Endothelial cell of umbilical vein (primary cell): ENCODE measurements around the gene MTHFR. TPM values are rescaled to one million over a fixed set of nuclear protein-coding genes. Genes with fewer than 3 reads are reported as not detected.

Source experiments
- BruUV-seq: library from RNA; stranded (reverse); fragments of 400-500 nt; replicated peaks from 2 replicates; lab custom pipeline; 2021; lab: Mats Ljungman, UMichigan
- CTCF ChIA-PET: fragments of 300-600, 350-600 bp; sonication (Branson Sonifier 250); formaldehyde crosslinking; loops from one replicate; lab custom pipeline; 2021; ENCODE audit warnings: antibody characterized with exemption, inconsistent platforms; lab: Charles Lee
- POLR2A ChIA-PET: fragments of 300-600, 350-600 bp; sonication (Branson Sonifier 250); formaldehyde crosslinking; loops from one replicate; lab custom pipeline; 2021; ENCODE audit warnings: antibody characterized with exemption, inconsistent platforms; lab: Charles Lee
- DNase-seq: peaks from one replicate; pipeline ENCODE4 v3.0.0-alpha.2; 2011; ENCODE audit warnings: low read depth, low spot score
- FAIRE-seq: peaks from 2 replicates; lab custom pipeline; 2011; peaks lifted over from hg19 to GRCh38; lab: Jason Lieb, UNC
- H2AFZ ChIP-seq: 2 replicates; pipeline ENCODE4 v1.6.0; 2012; ENCODE audit warnings: low read depth, low read length, control low read depth, inconsistent platforms
- H3K27ac ChIP-seq: 2 replicates; pipeline ENCODE4 v1.5.1; 2011; ENCODE audit warnings: low read depth, mild to moderate bottlenecking, control low read depth, low read length, moderate library complexity; ENCODE audit not compliant: insufficient read depth
- H3K27me3 ChIP-seq, 2 experiments: 2 replicates each; pipeline versions ENCODE4 v1.6.0 to v1.6.1; 2011; ENCODE audit warnings: low read length in 2 of 2, mixed read lengths in 1 of 2; ENCODE audit not compliant: control insufficient read depth in 2 of 2, insufficient read depth in 2 of 2
- H3K36me3 ChIP-seq, 2 experiments: 2 replicates in 1 of 2; 3 replicates in 1 of 2; pipeline ENCODE4 v1.5.1; 2011; ENCODE audit warnings: low read length in 2 of 2, mild to moderate bottlenecking in 1 of 2, moderate library complexity in 1 of 2; ENCODE audit not compliant: control insufficient read depth in 2 of 2, insufficient read depth in 2 of 2; ENCODE audit errors: extremely low read depth in 1 of 2
- H3K4me1 ChIP-seq: 3 replicates; pipeline ENCODE4 v1.5.1; 2011; ENCODE audit warnings: mild to moderate bottlenecking, low read length; ENCODE audit not compliant: control insufficient read depth, insufficient read depth; ENCODE audit errors: extremely low read depth
- H3K4me2 ChIP-seq: 2 replicates; pipeline ENCODE4 v1.6.1; 2011; ENCODE audit warnings: low read length, control low read depth, mixed read lengths; ENCODE audit not compliant: insufficient read depth
- H3K4me3 ChIP-seq, 3 experiments: fragments of 200-600 bp in 1 of 3; sonication (generic), shearing (Covaris generic) in 1 of 3; replicated peaks in 1 of 3; 2 replicates each; pipeline ENCODE4 v1.5.1; 2011 to 2016; ENCODE audit warnings: control low read depth in 3 of 3, low read length in 3 of 3, mild to moderate bottlenecking in 2 of 3, inconsistent platforms in 1 of 3, low read depth in 1 of 3, moderate library complexity in 1 of 3; ENCODE audit not compliant: insufficient read depth in 1 of 3
- H3K79me2 ChIP-seq: 2 replicates; pipeline ENCODE4 v1.6.0; 2012; ENCODE audit warnings: low read length, inconsistent platforms; ENCODE audit not compliant: control insufficient read depth, insufficient read depth
- H3K9ac ChIP-seq: replicated peaks from 2 replicates; pipeline ENCODE3; 2011; ENCODE audit warnings: low read length, control low read depth; ENCODE audit not compliant: insufficient read depth; ENCODE audit errors: extremely low read depth
- H3K9me1 ChIP-seq: replicated peaks from 3 replicates; pipeline ENCODE4 v1.6.0; 2011; ENCODE audit warnings: mild to moderate bottlenecking, low read length; ENCODE audit not compliant: control insufficient read depth, insufficient read depth; ENCODE audit errors: extremely low read depth
- H3K9me3 ChIP-seq: replicated peaks from 2 replicates; pipeline ENCODE4 v1.5.1; 2012; ENCODE audit warnings: low read length, inconsistent platforms; ENCODE audit not compliant: control insufficient read depth, insufficient read depth
- H4K20me1 ChIP-seq: replicated peaks from 2 replicates; pipeline ENCODE3; 2011; ENCODE audit warnings: mild to moderate bottlenecking, low read length; ENCODE audit not compliant: control insufficient read depth, insufficient read depth; ENCODE audit errors: extremely low read depth
- FOS ChIP-seq: IDR thresholded peaks from 2 replicates; pipeline ENCODE4 v1.6.1; 2011; ENCODE audit warnings: mild to moderate bottlenecking, low read length, moderate library complexity, borderline replicate concordance; ENCODE audit not compliant: insufficient read depth
- GATA2 ChIP-seq: IDR thresholded peaks from 2 replicates; pipeline ENCODE4 v1.7.0; 2011; ENCODE audit warnings: low read depth, mild to moderate bottlenecking, moderate library complexity, mixed read lengths, low read length; ENCODE audit not compliant: insufficient read length, insufficient read depth
- JUN ChIP-seq: IDR thresholded peaks from 2 replicates; pipeline ENCODE4 v1.6.1; 2011; ENCODE audit warnings: borderline replicate concordance, low read depth; ENCODE audit not compliant: insufficient read length, insufficient read depth
- MYC ChIP-seq: IDR thresholded peaks from one replicate; pipeline ENCODE4 v1.6.1; 2011; ENCODE audit warnings: mild to moderate bottlenecking, low read depth, low read length
- POLR2A ChIP-seq: IDR thresholded peaks from 2 replicates; pipeline ENCODE4 v1.6.1; 2012; ENCODE audit warnings: low read depth, mild to moderate bottlenecking, control low read depth, low read length
- POLR2AphosphoS5 ChIP-seq: IDR thresholded peaks from 2 replicates; pipeline ENCODE4 v1.6.1; 2012; ENCODE audit warnings: low read depth, mild to moderate bottlenecking, control low read depth, low read length, moderate library complexity; ENCODE audit not compliant: insufficient read depth
- dilution Hi-C: fragments of 300-500 bp; cut with MboI; formaldehyde crosslinking; loops from one replicate; pipeline ENCODE4 v1.15.0; 2019; ENCODE audit warnings: low sequenced_read_pairs; ENCODE audit not compliant: extremely low pct_ligation_motif_present
- intact Hi-C: fragments of 100-400 bp; cut with micrococcal nuclease; formaldehyde crosslinking; loops from one replicate; pipeline ENCODE4 v1.10.0; 2022
- polyA plus RNA-seq, 4 experiments: library from polyadenylated mRNA; depleted of rRNA in 3 of 4; stranded (reverse) in 3 of 4; unstranded in 1 of 4; fragments of >200 nt; gene quantifications; 2 replicates each; pipeline versions ENCODE4 v1.2.1 to v1.2.3, GENCODE V29; 2011 to 2012; ENCODE audit warnings: missing spikeins in 1 of 4
- total RNA-seq: library from RNA; stranded (reverse); gene quantifications from 2 replicates; pipeline ENCODE4 v1.2.3, GENCODE V29; 2021
- TF ChIP-seq, protein P1 (sequence below), 2 donors: IDR thresholded peaks; 1 replicate in 1 of 2; 2 replicates in 1 of 2; pipeline ENCODE4 v1.5.1; 2011; ENCODE audit warnings: low read length in 2 of 2, mild to moderate bottlenecking in 2 of 2, moderate library complexity in 2 of 2, control low read depth in 1 of 2, inconsistent platforms in 1 of 2, low read depth in 1 of 2; ENCODE audit not compliant: insufficient read depth in 1 of 2; ENCODE audit errors: extremely low read depth in 1 of 2
- TF ChIP-seq, protein P2 (sequence below): IDR thresholded peaks from 2 replicates; pipeline ENCODE4 v1.6.1; 2011; ENCODE audit not compliant: insufficient read depth, insufficient read length

MTHFR gene
- total and polyA plus RNA-seq, 2 donors (not counting 3 experiments of a cell fraction or from before 2014, with no cell fraction given), result 13.8 to 25.3 TPM

DNA sequence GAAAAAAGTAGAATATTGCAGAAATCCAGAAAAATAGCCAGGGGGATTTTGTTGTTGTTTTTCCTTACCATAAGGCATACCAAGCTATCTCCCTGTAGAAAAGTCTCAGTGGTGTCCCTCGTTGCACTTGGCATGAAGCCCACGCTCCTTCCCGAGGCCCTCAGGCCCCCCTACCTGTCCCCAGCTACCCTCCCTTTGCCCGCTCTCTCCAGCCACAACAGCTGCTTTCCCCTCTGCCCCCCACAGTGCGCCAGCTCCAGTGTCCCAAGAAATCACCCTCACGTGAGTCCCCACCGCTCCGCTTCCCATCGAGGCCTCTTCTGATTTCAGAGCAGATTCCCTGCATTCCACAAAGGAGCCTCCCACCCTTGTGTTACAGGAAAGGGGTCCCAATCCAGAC is 61.5 kb downstream of the MTHFR start:
- DNase-seq, result no peak
- no TSS peak for BruUV-seq
- ChIA-PET CTCF (no interaction called here), POLR2A (interaction anchor here (0.7 kb wide), 1 partner anchor 24 kb away, joined by 3 read pairs; no protein-coding TSS in a partner anchor)
- Histone ChIP-seq H4K20me1 (no peaks in the 10 kb centered on the region), H3K9me3 (no peaks in the 10 kb centered on the region), H3K27ac (no peak overlapping the region), H3K4me1 (no peaks in the 10 kb centered on the region), H3K79me2 (no peaks in the 10 kb centered on the region), H3K9me1 (no peaks in the 10 kb centered on the region), H3K9ac (no peak overlapping the region), H2AFZ (no peak overlapping the region), H3K4me2 (no peak overlapping the region), H3K27me3 (no peaks in the 10 kb centered on the region), H3K4me3 (no peak overlapping the region), H3K36me3 (peaks cover 0 to 7% of the 10 kb centered on the region in 2 experiments)
- TF ChIP-seq, protein P1, sequence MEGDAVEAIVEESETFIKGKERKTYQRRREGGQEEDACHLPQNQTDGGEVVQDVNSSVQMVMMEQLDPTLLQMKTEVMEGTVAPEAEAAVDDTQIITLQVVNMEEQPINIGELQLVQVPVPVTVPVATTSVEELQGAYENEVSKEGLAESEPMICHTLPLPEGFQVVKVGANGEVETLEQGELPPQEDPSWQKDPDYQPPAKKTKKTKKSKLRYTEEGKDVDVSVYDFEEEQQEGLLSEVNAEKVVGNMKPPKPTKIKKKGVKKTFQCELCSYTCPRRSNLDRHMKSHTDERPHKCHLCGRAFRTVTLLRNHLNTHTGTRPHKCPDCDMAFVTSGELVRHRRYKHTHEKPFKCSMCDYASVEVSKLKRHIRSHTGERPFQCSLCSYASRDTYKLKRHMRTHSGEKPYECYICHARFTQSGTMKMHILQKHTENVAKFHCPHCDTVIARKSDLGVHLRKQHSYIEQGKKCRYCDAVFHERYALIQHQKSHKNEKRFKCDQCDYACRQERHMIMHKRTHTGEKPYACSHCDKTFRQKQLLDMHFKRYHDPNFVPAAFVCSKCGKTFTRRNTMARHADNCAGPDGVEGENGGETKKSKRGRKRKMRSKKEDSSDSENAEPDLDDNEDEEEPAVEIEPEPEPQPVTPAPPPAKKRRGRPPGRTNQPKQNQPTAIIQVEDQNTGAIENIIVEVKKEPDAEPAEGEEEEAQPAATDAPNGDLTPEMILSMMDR (IDR thresholded peaks at IDR 0.05; ENCODE audit: extremely low read depth in 1 of 2, insufficient read depth in 1 of 2, low read depth in 1 of 2, low read length in 2 of 2), result no peak
- TF ChIP-seq JUN (no peak), MYC (no peak), GATA2 (no peak), POLR2A (no peak), POLR2AphosphoS5 (no peak), FOS (no peak)
- TF ChIP-seq, protein P2, sequence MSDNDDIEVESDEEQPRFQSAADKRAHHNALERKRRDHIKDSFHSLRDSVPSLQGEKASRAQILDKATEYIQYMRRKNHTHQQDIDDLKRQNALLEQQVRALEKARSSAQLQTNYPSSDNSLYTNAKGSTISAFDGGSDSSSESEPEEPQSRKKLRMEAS, result no peak
- intact Hi-C loops (no loop called here), dilution Hi-C loops (no loop called here)
- FAIRE-seq, result no peak
